HG02763 (cell line): ENCODE results near the gene TUBA4A.

Experiments used
- ATAC-seq: cut with Tn5 transposase; IDR thresholded peaks from one replicate; pipeline ENCODE4 v1.9.1; 2021; ENCODE audit warnings: mild to moderate bottlenecking, moderate library complexity; ENCODE audit not compliant: unreplicated experiment

TUBA4A gene

DNA sequence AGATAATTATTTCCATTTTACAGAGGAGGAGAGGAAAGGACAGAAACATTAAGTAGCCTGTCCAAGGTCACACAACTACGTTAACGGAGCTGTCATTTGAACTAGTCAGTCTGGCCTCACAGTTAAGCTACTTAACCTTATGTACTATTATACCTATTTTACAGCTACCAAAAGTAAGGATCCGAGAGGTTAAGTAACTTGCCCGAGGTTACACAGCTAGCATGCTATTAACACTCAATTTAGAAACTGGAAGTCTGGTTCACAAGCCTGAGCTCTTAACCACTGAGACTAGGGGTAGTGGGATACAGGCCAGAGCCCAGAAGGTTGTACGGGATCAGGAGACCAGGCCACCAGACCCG, 8.9 kb downstream of the TUBA4A start:
- no peak for ATAC-seq

DNA sequence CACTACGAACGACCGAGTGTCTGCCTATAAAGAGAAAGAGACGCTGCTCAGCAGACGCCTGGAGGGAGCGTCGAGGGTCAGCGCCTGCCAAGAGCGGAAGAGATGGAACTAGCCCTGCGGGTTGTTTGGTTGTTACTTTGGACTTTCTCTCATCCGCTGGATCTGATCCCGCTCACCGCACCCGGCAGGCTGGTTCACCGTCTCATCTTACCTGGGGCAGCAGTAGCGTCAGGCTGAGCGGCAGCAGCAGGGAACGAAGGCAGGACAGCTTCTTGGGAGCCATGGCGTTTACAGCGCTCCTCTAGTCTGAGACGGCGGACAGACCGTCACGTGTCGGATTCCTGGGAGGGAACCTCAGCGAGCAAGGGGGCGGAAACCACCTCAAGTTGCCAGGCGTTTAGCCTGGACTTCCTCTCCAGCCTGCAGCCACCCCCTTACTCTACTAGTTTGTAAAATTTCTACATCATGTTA, 10.4 kb downstream of the TUBA4A start:
- no peak for ATAC-seq

DNA sequence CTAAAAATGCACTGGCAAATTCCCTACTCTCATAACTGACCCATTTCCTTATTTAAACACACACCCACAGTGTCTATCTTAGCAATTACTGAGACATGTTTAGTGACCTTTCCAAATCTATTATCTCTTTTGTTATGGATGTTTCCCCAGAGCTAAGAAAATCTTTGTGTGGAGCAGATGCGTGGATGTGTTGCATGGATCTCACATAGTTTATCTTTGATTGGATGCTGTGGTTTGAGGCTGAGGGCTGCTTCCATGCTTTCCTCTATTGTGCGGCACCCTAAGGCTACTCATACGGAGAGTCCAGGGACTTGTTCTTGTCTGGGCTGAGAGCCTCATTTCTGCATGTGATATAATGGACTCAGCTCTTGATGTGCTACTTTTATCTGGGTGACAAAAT, 19.4 kb downstream of the TUBA4A start:
- no peak for ATAC-seq

DNA sequence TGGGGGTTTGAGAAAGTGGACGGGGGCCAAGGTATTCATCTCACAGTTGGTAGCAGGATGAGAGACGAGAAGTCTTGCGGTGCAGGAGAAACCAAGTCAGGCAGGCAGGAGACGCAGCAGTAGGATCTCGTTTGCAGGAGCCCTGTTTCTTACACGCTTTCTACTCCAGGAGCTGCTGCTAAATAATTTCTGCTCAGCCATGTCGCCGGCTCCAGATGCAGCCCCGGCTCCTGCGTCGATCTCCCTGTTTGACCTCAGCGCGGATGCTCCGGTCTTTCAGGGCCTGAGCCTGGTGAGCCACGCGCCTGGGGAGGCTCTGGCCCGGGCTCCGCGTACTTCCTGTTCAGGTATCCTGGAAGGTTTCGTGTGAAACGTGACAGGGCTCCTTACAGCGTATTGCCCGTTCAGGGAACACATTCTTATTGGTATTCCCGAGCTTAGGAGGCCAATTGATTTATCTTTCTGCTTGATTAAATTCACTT, 23.6 kb downstream of the TUBA4A start:
- ATAC-seq = no peak

DNA sequence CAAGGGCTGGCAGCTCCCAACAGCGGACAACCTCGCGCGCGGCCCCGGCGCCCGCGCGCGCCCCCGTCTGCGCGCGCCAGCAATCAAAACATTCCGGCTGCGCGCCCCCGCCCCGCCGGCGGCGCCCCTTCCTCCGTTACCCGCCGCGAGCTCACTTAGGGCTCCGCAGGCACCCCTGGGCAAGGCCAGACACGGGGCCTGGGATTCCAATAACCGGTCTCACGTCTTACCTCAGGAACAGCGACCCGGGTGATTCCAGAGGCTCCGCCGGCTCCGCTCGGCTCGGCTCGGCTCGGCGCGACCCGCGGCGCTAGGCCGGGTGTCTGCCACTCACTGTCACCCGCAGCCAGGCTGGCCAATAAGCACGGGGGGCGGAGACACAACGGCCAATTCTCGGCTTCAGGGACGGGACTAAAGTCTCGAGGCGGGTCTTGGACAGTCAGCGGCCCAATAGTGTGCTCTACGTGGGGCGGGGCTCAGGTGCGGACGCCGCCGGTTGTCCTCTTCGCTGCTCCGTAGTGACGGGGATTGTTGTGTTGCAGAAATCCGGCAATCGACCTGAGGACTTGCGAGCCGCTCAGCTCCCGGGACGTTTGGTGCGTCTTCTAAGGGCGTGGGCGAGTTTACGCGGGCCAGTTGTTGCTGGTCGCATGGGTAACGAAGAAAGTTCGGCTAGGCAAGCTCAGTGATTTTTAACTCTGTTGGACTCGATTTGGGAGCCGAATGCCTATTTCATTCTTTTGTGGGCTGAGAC, 24.2 kb downstream of the TUBA4A start, which contains the start of the genes ANKZF1 and ATG9A:
ANKZF1 (plus strand) TSS at position 502 of the 754 bp plus-strand sequence. CDS start 452 bp downstream, outside the sequence.
ATG9A (minus strand) TSS at position 332 of the 754 bp plus-strand sequence. CDS start 1,612 bp downstream, outside the sequence.
- peak; percentile 97 for ATAC-seq

DNA sequence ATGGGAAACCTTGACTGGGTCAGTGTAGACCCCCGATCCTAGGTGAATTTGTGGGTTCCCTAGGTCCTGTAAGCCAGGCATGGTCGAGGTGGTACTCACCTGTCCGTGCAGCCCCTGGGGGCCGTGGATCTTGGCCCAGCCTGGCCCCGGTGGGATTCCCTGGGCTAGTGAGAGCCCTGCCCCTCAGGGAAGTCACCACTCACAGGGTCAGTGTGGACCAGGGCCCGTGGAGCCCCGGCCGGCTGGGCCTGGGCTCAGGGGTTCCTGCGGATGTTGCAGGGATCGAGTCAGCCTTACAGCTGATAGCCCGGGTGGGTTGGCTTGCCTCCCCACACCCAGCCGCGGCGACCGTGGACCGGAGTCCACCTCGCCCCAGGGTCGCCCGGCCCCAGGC, 24.8 kb downstream of the TUBA4A start:
- peak; percentile 2 for ATAC-seq

DNA sequence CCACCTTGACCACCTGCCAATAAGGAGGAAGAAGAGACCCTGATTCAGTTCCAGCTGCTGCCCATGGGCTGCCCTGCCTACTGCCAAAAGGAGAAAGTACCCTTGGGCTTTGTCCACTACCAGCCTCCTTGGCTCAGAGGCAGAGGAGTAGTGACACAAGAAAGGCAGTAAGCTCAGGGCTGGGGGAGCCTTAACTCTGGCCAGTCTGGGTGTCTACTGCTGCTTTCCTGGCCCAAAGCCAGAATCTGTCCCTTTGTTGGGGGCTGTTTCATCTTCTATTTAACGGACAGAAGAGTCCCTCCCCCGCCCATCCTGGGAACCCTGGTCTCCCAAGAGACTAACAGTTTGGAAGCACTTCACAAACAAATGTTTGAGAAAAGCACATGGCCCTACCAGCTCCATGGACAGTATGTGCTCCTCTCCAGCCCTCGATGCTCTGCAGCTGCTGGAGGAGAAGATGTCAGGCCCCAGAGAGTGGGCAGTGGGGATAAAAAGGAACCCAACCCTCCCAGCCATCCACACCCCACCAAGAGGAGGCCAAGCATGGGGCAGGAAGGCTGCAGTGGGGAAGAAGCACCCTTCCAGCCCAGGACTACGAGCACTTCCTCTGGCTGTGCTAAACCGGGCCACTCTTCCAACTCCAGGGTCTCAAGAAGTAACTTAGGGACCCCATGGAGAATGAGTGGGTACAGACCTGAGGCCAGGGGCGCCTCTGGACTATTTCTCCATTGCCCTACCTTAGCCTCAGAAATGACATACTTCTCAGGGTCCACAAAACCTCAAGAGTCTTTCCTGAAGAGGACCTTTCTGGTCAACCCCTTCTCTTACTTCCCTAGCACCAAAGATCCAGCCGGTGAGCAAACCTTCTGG, 25.4 kb downstream of the TUBA4A start:
- ATAC-seq = no peak

DNA sequence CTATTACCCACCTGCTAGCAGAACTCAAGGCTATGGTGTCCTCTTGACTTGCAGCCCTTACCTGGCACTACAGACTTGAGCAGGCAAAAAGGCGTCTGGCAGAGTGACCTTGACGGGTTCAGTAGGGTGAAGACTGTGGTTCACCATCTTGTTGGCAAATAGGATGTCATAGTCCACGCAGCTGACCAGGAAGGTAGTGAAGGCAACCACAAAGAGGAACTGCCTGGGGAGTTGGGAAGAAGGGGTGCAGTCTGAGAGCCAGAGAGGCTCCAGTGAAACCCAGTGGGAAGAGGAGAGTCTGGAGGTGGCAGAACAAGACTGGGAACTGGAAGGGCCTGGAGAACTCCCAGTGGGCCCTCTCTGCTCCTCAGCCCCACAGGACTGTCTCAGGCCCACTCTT, 28.4 kb downstream of the TUBA4A start:
- no peak for ATAC-seq

DNA sequence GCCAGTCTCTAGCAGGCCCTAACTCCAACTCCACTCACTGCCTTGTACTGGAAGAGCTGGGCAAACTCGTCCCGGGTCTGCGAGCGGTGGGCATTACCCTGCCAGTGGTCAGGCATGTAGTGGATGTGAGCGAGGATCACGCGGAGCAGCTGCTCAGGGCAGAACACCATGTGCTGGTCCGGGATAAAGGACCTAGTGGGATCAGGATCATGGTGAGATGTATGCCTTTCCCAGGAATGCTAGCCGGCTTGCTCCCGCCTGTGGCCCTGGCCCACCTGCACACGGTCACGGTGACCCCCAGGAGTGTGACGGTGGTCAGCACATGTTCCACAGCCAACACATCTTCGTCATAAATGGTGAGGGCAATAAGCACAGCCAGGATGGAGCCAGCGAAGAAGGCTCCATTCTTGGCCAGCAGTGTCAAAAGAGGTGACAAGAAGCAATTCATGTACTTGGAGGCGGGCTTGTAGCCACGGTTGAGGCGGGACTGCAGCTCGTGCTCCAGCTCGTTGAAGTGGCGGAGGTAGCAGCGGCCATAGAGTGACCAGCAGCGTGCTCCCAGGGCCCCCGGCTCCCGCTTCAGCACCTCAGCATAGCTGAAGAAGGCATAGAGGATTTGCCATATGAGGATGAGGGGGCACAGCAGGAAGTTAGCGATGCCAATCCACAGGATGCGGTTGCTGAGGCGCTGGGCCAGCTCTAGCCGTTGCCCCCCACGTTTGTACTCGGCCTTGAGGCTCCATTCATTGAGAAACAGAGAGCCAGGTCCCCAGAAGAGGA, 29.7 kb downstream of the TUBA4A start:
- no peak for ATAC-seq

DNA sequence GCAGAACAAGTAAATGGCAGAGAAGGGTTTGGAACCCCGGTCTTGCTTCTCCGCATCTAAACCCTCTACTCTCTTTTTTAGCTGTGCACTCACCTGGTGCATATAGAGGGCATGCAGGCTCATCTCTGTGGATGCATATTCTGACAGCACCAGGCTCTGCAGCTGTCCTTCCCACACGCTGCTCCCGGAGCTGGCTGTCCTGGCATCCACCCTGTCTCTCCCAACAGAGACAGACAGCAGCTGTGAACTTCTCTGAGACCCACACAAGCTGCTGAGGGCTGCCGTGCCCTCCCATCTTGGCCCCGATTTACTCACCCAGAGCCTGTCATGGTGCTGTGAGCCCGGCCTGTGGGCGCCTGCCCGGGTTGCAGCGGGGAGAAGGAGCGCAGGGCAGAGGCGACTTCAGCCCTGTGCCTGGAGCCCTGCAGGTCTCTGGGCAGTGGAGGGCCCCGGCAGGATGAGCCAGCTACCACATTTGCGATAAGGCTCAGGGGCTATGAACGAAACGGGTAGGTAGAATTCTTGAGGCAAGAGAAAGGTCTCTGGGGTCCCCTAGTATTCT, 31.7 kb downstream of the TUBA4A start:
- ATAC-seq = no peak

DNA sequence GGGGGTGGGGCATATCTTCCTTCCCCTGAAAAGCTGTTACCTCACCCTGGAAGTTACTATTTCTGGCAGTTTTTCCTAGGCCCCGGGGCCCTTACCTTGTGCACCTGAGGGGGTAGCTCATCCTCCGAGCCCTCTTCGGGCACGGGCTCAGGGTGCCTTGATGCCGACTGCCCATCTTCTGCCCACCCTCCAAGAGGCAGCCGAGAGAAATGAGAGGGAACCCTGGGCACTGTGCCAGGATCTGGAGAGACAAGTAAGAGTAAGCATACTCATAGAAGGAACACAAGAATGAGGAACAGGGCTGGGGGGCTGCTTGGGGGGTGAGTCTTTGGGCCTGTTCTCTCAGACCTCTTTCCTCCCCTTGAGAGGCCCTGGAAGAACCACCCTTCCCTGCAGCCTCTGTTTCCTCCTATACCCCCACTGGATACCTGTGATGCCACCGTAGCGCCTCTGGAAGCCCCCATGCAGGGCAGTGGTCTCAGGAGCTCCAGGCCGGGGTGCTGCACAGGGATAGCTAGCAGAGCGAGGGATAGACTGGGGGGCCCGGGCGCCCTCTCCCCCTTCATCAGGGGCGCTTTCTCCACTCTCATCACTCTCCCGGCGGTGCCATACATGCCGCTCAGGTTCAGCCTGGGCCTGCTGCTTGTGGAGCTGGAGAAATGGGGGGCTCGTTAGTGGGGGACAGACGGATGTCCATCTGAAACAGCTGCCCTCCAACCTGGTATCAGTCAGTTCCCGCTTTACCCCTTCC, 32.9 kb downstream of the TUBA4A start:
- no peak for ATAC-seq

DNA sequence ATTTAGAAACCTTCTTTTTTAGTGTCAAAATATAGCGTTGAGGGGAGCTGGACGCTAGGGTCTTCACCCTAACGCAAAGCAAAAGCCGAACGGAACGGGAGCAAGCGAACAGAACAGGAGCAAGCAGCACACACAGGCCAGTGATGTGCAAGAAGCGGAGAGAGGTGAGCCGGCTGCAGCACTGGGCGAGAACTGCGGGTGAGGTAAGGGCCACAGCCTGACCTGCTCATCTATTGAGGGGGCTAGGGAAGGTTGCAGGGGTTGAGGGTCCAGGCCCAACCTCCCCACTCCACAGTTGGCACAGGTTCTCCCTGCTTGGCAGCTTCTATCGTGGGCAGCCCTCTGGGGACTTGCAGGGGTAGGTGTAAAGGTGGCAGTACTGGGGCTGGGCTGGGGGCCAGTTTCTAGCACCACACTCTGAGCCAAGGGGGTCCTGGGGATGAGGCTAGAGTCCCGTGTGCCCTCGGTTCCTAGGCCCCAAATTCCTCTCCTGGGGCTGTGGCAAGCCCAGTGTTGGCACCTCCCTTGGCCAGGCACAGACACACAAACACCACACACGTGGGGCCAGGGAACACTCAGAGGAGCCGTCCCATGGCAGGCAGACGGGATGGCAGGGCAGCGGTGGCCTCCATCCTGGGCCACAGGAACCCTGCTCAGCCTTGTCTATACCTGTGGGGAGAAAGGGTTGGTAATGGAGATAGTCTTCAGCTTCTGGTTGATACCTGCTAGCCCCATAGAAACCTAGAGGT, 33.8 kb downstream of the TUBA4A start:
- ATAC-seq = no peak

DNA sequence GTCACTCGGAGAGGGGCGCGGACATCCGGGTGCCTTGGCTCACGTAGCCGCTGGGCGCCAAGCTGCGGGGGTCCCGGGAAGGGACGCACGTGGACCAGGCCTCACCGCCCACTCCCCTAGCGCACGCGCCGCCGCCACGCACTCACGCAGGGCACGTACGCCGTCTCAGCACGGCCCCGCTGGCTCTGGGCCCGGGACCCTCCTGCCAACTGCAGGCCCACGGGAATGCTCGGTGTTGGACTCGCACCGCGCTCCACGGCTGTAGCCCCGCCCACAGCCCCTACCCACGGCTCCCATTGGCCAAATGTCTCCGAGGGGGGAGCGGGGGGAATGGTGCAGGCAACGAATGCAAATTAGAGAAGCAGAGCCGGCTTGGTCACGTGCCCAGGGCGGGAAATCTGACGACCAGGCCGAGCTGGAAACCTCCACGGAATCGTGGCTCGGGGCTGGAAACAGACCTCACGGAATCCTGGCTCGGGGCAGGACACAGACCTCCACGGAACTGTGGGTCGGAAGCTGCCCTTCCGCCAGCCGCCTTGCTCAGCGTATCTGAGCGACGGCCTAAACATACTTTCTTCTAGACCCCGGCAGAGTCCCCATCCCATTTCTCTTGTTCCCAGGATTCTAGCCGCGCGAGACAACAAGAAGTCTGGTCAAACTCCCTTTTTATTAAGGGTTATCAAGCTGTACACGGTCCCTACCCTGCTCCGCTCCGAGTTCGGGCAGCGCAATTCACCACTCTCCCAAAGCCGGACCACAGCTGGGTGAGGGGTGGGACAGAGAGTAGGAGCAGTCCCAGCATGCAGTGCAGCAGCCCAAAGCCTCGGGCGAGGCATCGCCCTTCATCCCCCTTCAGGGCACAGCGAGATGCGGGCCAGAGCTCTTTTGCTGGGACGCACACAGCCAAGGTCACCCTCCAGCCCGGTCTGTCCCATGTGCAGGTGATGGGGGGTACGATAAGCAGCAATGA, 34.7 kb downstream of the TUBA4A start, which contains the start of gene ABCB6:
ABCB6 (minus strand) TSS at position 227 of the 970 bp plus-strand sequence. CDS start 285 bp downstream, outside the sequence.
- peak; percentile 71 for ATAC-seq

DNA sequence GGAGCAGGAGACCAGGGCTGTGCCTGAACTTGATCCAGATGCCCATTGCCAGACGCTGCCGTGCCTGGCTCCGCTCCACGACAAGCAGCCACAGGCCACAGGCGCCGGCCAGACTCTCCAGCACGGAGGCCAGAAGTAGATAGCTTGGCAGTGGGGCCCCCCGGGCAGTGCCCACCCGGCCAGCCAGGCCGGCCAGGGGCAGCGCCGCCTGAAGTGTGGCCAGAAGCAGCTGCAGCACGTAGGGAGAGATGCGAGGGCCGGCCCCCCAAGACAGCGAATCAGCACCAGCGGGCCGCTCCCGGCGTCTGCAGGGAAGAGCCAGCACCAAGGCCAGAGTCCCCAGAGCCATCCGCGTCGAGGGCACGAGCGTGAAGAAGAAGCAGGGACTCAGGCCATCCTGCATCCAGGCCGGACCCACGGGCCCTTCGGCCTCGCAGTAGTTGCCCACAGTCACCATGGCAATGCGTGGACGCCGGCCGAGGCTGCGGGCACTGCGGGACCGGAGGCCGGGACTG, 35.4 kb downstream of the TUBA4A start:
- peak; percentile 17 for ATAC-seq

DNA sequence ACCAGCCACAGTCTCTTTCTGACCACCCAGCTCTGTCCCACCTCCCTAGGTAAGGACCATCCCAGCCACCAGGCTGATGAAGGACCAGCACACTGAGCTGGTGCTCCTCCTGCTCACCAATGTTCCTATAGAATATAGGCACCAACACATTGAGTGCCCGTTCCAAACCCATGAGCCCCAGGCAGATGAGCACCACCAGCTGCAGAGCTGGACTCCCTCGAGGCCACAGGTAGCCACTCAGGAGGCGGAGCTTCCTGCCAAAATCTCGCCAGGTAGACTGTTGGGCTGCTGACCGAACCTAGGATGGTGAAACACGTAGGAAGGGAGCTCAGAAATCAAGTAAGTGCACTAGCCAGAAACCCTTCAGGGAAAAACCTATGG, 37.2 kb downstream of the TUBA4A start:
- no peak for ATAC-seq

DNA sequence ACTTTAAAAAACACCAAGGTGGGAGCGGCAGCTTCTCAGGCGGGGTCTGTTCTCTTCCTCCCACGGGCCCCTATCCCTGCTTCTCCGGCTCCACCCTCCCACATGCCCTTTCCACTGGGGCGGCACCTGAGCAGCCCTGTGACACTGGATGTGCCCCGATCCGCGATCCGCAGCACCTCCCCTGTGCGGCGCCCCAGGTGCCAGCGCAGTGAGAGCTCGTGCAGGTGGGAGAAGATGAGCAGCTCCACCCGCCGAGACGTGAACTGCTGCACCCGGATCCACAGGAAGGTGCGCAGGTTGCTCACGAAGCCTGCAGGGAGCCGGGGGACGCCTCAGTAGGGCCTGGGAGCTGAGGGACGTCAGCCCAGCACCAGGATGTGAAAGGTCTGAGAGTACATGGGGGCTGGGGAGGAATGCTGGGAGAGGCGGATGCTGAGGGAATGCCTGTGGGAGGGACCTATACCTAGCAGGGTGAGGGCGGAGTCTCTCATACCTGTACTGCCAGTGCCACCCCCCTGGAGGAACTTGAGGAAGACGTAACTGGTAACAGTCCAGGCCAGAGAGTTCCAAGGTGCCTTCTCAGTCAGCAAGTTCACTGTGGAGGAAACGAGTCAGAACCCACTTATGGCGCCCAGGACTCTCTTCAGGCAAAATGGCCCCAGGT, 37.7 kb downstream of the TUBA4A start:
- ATAC-seq = no peak

DNA sequence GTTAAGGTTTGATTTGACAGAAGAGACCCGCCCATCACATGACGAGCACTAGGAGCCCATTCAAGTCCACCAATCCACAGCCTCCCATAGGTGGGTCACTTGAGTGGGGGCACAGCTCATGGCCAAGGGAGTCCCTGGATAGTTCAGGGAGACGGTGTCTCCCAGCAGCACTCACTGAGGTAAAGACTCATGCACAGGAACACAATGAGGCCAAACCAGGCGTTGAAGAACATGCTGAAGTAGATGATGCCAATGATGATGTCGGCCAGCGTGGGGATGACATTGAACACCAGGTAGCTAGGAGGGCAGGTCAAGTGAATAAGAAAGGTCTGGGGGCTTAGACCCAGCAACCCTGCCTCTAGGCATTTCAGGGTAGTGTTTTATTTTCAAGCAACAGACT, 38.9 kb downstream of the TUBA4A start:
- no peak for ATAC-seq
